HFF-Myc (cell line): Measurements from ENCODE around the gene SUV39H1.

Experiments
- DNase-seq: peaks from one replicate; pipeline ENCODE4 v3.0.0-alpha.2; 2011; ENCODE audit warnings: low read depth; ENCODE audit errors: extremely low read depth
- H3K4me3 ChIP-seq: replicated peaks from 2 replicates; pipeline ENCODE4 v1.5.1; 2011; ENCODE audit warnings: low read depth, mild to moderate bottlenecking, control low read depth, low read length
- CTCF ChIP-seq: IDR thresholded peaks from 2 replicates; pipeline ENCODE4 v1.5.1; 2012; ENCODE audit warnings: mild to moderate bottlenecking, low read depth, low read length, control low read depth; ENCODE audit errors: missing control alignments

The SUV39H1 gene

DNA sequence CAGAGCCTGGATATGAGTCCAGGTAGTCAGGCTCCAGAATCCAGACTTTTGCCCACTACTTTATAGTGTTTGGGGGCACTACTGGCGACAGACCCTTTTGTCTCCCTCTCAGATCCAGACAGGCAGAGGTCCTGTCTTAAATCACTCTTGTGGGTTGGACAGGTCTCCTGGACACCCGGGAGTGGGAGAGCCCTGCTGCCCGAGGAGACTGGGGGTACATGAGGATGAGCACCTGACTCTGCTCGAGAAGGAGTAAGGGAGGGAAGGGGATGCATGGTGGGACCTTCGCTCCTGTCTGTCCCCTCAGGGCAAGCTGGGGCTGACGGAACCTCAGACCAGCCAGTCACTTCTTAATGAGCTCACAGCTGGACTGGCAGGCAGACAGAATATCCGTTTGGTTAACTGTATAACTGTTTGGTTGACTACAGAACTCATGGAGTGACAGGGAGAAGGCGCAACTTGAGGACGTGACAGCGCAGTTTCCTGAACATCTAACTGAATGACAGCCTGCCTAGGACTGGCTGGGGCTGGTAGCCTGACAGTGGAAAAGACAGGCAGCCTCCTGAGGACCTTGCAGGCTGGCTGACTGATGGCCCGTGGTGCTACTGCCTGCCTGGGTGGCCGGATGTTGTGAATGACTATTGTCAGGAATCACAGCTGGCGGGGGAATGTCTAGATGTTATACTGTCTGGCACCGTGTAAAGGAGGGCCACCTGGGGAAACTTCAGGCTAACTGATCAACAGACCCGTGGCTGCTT is 1.6 kb upstream of the SUV39H1 start:
- no peak for DNase-seq
- TF ChIP-seq CTCF: no peak
- no peak overlapping the region for H3K4me3 ChIP-seq

DNA sequence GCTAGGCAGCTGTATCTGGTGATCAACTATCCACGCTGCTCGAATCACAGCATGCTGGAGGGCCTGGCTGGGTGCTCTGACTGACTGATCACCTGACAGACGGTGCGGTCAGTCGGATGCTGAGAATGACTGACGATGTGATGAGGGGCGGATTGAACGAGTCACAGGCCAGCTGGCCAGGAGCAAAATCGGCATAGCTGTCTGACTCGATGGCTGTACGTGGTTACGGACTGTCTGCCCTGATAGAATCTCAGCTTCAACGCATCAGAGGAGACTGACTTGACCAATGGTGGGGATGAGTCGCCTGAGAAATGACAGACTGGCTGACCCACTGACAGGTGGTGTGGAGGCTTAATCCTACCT is 1.0 kb upstream of the SUV39H1 start:
- TF ChIP-seq CTCF: no peak
- DNase-seq: no peak

DNA sequence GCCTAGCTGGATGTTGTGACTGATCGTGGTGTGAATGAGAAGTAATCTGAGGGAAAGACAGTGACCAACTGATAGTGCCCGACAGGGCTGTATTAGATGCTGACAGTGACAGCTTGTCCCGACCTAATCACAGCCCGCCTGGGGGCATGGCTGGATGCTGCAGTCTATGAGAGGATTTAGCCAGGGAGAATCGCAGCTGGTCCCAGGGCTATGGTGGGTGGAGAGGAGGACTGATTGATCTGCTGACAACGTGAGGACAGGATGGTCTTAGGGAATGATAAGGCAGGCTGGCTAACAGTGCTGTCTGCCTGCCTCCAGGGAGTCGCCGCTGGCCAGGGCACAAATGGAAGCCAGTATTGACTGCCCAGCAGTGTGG is 621 bp upstream of the SUV39H1 start:
- peak overlapping the region; percentile 67 for H3K4me3 ChIP-seq
- no peak for TF ChIP-seq CTCF
- no peak for DNase-seq

More for the DNA sequence above, 1.0 kb upstream of the SUV39H1 start:
- peak overlapping the region; percentile 67 for H3K4me3 ChIP-seq

GRCh38 chrX:48696909-48697727 is 584 bp downstream of the SUV39H1 start:
- DNase-seq: no peak
- no peak for TF ChIP-seq CTCF
- peak overlapping the region; percentile 67 for H3K4me3 ChIP-seq

- H3K4me3 ChIP-seq: no peak overlapping the region
- no peak for TF ChIP-seq CTCF
- no peak for DNase-seq
Observed at GRCh38 chrX:48698306-48698705, 1.8 kb downstream of the SUV39H1 start.

GRCh38 chrX:48700246-48700645 is 3.7 kb downstream of the SUV39H1 start:
- TF ChIP-seq CTCF: no peak
- no peak for DNase-seq
- no peak overlapping the region for H3K4me3 ChIP-seq
